Ovary (tissue), 9 donors: Measurements from ENCODE around the gene LRCH1. TPM values are rescaled to one million over a fixed set of nuclear protein-coding genes. Genes with fewer than 3 reads are reported as not detected.

Source experiments
- DNase-seq, 5 donors: peaks; one replicate each; pipeline ENCODE4 v3.0.0-alpha.2; 2019 to 2020
- H3K27ac ChIP-seq, 2 donors: fragments of 200-600 bp; one replicate each; pipeline versions ENCODE4 v1.5.1 to v1.8.0; 2019 to 2022
- H3K27me3 ChIP-seq: fragments of 200-600 bp; one replicate; pipeline ENCODE4 v1.8.0; 2022
- H3K36me3 ChIP-seq: fragments of 200-600 bp; sonication (generic); one replicate; pipeline ENCODE4 v1.5.1; 2019
- H3K4me1 ChIP-seq: one replicate; pipeline ENCODE4 v1.8.1; 2013; ENCODE audit warnings: mild to moderate bottlenecking, moderate library complexity; ENCODE audit not compliant: insufficient read depth
- H3K4me3 ChIP-seq: fragments of 200-600 bp; sonication (generic); one replicate; pipeline ENCODE4 v1.5.1; 2017
- H3K9me3 ChIP-seq, 2 donors: fragments of 200-600 bp in 1 of 2; sonication (generic) in 1 of 2; one replicate each; pipeline versions ENCODE4 v1.5.1 to v1.8.1; 2013 to 2019; ENCODE audit warnings: mild to moderate bottlenecking in 1 of 2, moderate library complexity in 1 of 2
- EP300 ChIP-seq: sonication (generic); formaldehyde crosslinking; IDR thresholded peaks from one replicate; pipeline ENCODE4 v1.6.1; 2017; ENCODE audit warnings: antibody characterized with exemption
- POLR2A ChIP-seq: fragments of 450-650 bp; IDR thresholded peaks from one replicate; pipeline ENCODE4 v1.6.1; 2017; ENCODE audit warnings: antibody characterized with exemption, mild to moderate bottlenecking, moderate library complexity
- WGBS, 3 donors: extraction: QIAGEN DNeasy Blood & Tissue Kit in 1 of 3; methylation state at CpG; one replicate each; pipeline versions ENCODE4 v1.1.5 to v1.1.7; 2013 to 2017; 5-methylcytosine and 5-hydroxymethylcytosine counted together
- intact Hi-C, 4 donors: fragments of 100-400 bp; cut with DNase I; formaldehyde crosslinking; loops; one replicate each; pipeline versions ENCODE4 v1.11.0 to v1.15.1; 2022 to 2023
- polyA plus RNA-seq, 2 donors: library from polyadenylated mRNA; stranded (reverse); fragments of 200-250 nt in 1 of 2; fragments of 350-450 nt in 1 of 2; fragmentation: Illumina TruSeq in 1 of 2; extraction: RNeasy Lipid Tissue Mini Kit (QIAGEN cat#74804) in 1 of 2; gene quantifications; one replicate each; pipeline ENCODE4 v1.2.3, GENCODE V29; 2013 to 2014
- total RNA-seq, 7 donors: library from RNA; depleted of rRNA in 2 of 7; stranded (reverse); fragments of >200 nt in 2 of 7; fragmentation: NEBNext Ultra II Directional in 3 of 7; extraction: Animal tissue kit (Norgen Biotek cat#: 25700) in 3 of 7; gene quantifications; one replicate each; pipeline versions ENCODE4 v1.1.0 to v1.2.4, GENCODE V29; 2016 to 2023
- TF ChIP-seq, protein P1 (sequence below), 3 donors: fragments of 450-650 bp in 2 of 3; fragments of 200-600 bp in 1 of 3; IDR thresholded peaks; one replicate each; pipeline versions ENCODE4 v1.5.1 to v1.8.0; 2016 to 2022; ENCODE audit warnings: antibody characterized with exemption in 3 of 3, mild to moderate bottlenecking in 1 of 3
- donor health status: DM: no; HTN: no; CAD: no; lungs with moderate emphysema.
- donor health status: DM: no; HTN: no; CAD: no.
- donor health status: Bipolar disorder and iron deficiency.
- donor health status: DM: yes; HTN: yes; CAD: no.
- donor health status: DM: no; HTN: no; CAD: no.
- donor health status: DM: yes; HTN: yes; CAD: no.

Gene LRCH1
- total and polyA plus RNA-seq, 9 donors = 7.6 to 19.3 (median 15.8) TPM

- Histone ChIP-seq H3K4me1 (no peaks in the 10 kb centered on the region), H3K27ac (no peak overlapping the region), H3K36me3 (no peaks in the 10 kb centered on the region), H3K27me3 (no peaks in the 10 kb centered on the region), H3K9me3 (no peaks in the 10 kb centered on the region), H3K4me3 (no peak overlapping the region)
- TF ChIP-seq POLR2A (no peak), EP300 (no peak)
- TF ChIP-seq, protein P1, sequence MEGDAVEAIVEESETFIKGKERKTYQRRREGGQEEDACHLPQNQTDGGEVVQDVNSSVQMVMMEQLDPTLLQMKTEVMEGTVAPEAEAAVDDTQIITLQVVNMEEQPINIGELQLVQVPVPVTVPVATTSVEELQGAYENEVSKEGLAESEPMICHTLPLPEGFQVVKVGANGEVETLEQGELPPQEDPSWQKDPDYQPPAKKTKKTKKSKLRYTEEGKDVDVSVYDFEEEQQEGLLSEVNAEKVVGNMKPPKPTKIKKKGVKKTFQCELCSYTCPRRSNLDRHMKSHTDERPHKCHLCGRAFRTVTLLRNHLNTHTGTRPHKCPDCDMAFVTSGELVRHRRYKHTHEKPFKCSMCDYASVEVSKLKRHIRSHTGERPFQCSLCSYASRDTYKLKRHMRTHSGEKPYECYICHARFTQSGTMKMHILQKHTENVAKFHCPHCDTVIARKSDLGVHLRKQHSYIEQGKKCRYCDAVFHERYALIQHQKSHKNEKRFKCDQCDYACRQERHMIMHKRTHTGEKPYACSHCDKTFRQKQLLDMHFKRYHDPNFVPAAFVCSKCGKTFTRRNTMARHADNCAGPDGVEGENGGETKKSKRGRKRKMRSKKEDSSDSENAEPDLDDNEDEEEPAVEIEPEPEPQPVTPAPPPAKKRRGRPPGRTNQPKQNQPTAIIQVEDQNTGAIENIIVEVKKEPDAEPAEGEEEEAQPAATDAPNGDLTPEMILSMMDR (IDR thresholded peaks at IDR 0.05) = no peak
- DNase-seq = no peak
- intact Hi-C loops = no loop called here
- 88 to 91% (median 91%) methylated on average over 1 of the region's 1 CpG for WGBS, 3 donors
Observed at GRCh38 chr13:46782066-46782465, 229.1 kb downstream of the LRCH1 start.

DNA sequence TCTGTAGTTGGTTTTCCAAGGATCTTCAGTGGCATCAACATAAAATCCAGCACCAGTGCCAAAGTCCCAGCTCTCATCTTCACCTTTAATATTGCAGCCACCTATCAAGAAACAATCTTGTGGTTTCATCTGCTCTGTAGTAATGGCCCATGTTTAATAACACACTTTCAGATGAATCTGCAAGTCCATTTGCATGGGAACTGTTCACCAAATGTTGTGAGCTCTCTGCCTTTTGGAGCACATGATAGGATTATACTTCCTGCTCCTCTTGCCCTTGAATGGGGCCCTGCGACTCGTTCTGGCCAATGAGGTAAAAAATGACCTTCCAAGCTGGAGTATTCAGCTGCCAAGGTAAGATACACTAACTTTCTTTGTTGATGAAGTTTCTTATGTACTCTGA lies 229.7 kb downstream of the LRCH1 start:
- TF ChIP-seq POLR2A (no peak), EP300 (no peak)
- TF ChIP-seq, protein P1 (IDR thresholded peaks at IDR 0.05) = no peak
- Histone ChIP-seq H3K4me1 (no peaks in the 10 kb centered on the region), H3K27ac (no peak overlapping the region), H3K9me3 (no peaks in the 10 kb centered on the region), H3K4me3 (no peak overlapping the region), H3K36me3 (no peaks in the 10 kb centered on the region), H3K27me3 (no peaks in the 10 kb centered on the region)
- 48 to 58% (median 51%) methylated on average over 2 of the region's 2 CpGs for whole genome bisulfite sequencing, 3 donors
- intact Hi-C loops = no loop called here
- DNase-seq = no peak

DNA sequence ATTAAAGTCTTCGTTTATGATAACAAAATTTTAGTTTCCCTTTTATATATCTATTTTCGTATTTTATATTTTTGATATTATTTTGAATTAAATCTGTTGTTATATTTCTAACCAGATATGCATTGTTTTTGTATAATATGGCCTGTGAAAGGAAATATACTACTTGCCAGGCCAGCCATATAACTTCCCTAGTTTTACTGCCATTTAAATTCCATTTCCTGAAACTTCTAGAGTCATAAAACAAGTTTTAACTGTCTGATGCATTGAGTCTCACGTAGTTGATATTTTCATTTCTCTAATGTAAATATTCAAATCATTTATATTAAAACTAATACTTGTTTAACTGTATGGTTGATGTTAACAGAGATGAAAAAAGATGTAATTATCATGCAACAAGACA lies 230.5 kb downstream of the LRCH1 start:
- 77 to 89% (median 85%) methylated on average over 3 of the region's 3 CpGs for WGBS, 3 donors
- intact Hi-C loops = no loop called here

DNA sequence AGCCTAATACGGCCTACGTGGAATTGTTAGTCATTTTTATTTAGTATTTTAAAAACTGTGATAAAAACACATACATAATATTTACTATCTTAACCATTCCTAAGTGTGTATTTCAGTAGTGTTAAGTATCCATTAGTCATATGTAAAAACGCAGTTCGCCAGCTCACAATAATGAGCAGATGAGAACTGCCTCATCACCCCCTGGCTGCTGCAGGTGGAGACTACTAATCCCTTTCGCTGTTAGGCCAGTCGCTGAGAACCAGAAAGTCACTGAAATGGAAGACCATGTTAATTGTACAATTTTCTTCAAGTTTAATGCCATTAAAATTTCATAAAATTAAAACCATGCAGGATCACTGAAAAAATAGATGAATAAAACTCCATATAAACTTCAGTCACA lies 242.4 kb downstream of the LRCH1 start:
- peaks cover 5% of the 10 kb centered on the region for H3K4me1 ChIP-seq
- no peaks in the 10 kb centered on the region for H3K36me3 ChIP-seq
- TF ChIP-seq POLR2A (no peak), EP300 (no peak)
- TF ChIP-seq, protein P1 (IDR thresholded peaks at IDR 0.05) = no peak
- no peak for DNase-seq
- intact Hi-C loops = no loop called here
- no peaks in the 10 kb centered on the region for H3K9me3 ChIP-seq
- H3K27me3 ChIP-seq = no peaks in the 10 kb centered on the region
- no peak overlapping the region for H3K4me3 ChIP-seq
- no peak overlapping the region for H3K27ac ChIP-seq
- WGBS, 3 donors = 92 to 93% (median 92%) methylated on average over 6 of the region's 6 CpGs

More for the DNA sequence above, 230.5 kb downstream of the LRCH1 start:
- Histone ChIP-seq H3K27ac (no peak overlapping the region), H3K4me1 (no peaks in the 10 kb centered on the region), H3K4me3 (no peak overlapping the region), H3K36me3 (no peaks in the 10 kb centered on the region), H3K9me3 (no peaks in the 10 kb centered on the region), H3K27me3 (no peaks in the 10 kb centered on the region)
- no peak for DNase-seq
- TF ChIP-seq, protein P1 (IDR thresholded peaks at IDR 0.05) = no peak
- TF ChIP-seq POLR2A = no peak
- no peak for TF ChIP-seq EP300
